ENCODE data around the gene TIMP1.

- TF ChIP-seq, protein P1, sequence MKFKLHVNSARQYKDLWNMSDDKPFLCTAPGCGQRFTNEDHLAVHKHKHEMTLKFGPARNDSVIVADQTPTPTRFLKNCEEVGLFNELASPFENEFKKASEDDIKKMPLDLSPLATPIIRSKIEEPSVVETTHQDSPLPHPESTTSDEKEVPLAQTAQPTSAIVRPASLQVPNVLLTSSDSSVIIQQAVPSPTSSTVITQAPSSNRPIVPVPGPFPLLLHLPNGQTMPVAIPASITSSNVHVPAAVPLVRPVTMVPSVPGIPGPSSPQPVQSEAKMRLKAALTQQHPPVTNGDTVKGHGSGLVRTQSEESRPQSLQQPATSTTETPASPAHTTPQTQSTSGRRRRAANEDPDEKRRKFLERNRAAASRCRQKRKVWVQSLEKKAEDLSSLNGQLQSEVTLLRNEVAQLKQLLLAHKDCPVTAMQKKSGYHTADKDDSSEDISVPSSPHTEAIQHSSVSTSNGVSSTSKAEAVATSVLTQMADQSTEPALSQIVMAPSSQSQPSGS (IDR thresholded peaks at IDR 0.05; ENCODE audit: low read length), result no peak
- TF ChIP-seq, protein P2, sequence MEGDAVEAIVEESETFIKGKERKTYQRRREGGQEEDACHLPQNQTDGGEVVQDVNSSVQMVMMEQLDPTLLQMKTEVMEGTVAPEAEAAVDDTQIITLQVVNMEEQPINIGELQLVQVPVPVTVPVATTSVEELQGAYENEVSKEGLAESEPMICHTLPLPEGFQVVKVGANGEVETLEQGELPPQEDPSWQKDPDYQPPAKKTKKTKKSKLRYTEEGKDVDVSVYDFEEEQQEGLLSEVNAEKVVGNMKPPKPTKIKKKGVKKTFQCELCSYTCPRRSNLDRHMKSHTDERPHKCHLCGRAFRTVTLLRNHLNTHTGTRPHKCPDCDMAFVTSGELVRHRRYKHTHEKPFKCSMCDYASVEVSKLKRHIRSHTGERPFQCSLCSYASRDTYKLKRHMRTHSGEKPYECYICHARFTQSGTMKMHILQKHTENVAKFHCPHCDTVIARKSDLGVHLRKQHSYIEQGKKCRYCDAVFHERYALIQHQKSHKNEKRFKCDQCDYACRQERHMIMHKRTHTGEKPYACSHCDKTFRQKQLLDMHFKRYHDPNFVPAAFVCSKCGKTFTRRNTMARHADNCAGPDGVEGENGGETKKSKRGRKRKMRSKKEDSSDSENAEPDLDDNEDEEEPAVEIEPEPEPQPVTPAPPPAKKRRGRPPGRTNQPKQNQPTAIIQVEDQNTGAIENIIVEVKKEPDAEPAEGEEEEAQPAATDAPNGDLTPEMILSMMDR (IDR thresholded peaks at IDR 0.05 in 2 of 3, conservative IDR thresholded peaks at IDR 0.05 in 1 of 3; ENCODE audit: control insufficient read depth in 2 of 3, extremely low read depth in 1 of 3, insufficient read depth in 1 of 3, low read depth in 3 of 3, low read length in 3 of 3), result no peak
- no peak for TF ChIP-seq MAX (IDR thresholded peaks at IDR 0.05; ENCODE audit: low read depth, low read length)
- no peak for TF ChIP-seq TAF1 (IDR thresholded peaks at IDR 0.05; ENCODE audit: borderline replicate concordance, low read depth, low read length)
- TF ChIP-seq EED (IDR thresholded peaks at IDR 0.05; ENCODE audit: low read depth), result no peak
- no peak for TF ChIP-seq CHD2 (IDR thresholded peaks at IDR 0.05; ENCODE audit: borderline replicate concordance, low read depth, low read length)
- no peak for TF ChIP-seq POLR2A (IDR thresholded peaks at IDR 0.05; ENCODE audit: low read depth, low read length)
- TF ChIP-seq FOXK2 (IDR thresholded peaks at IDR 0.05), result no peak
- no peak for TF ChIP-seq TCF7 (IDR thresholded peaks at IDR 0.05; ENCODE audit: borderline replicate concordance)
- no peak for TF ChIP-seq CBX5 (IDR thresholded peaks at IDR 0.05; ENCODE audit: low read depth)
- TF ChIP-seq, protein P3, sequence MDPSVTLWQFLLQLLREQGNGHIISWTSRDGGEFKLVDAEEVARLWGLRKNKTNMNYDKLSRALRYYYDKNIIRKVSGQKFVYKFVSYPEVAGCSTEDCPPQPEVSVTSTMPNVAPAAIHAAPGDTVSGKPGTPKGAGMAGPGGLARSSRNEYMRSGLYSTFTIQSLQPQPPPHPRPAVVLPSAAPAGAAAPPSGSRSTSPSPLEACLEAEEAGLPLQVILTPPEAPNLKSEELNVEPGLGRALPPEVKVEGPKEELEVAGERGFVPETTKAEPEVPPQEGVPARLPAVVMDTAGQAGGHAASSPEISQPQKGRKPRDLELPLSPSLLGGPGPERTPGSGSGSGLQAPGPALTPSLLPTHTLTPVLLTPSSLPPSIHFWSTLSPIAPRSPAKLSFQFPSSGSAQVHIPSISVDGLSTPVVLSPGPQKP (IDR thresholded peaks at IDR 0.05; ENCODE audit: low read depth, low read length), result no peak
- no peak for TF ChIP-seq CHD1 (IDR thresholded peaks at IDR 0.05; ENCODE audit: low read depth, low read length)
- TF ChIP-seq EGR1 (IDR thresholded peaks at IDR 0.05; ENCODE audit: borderline replicate concordance in 1 of 2, low read depth in 2 of 2, low read length in 2 of 2), result no peak
Measured at GRCh38 chrX:47579537-47579936, 2.7 kb upstream of the TIMP1 start.

Data from GM12878 (cell line).